Raji (cell line): ENCODE data around the gene QRICH1.

Experiments used
- POLR2A ChIP-seq: IDR thresholded peaks from 2 replicates; pipeline ENCODE4 v1.6.1; 2011; ENCODE audit warnings: low read depth, low read length, control low read depth; ENCODE audit not compliant: insufficient read depth

Gene QRICH1

DNA sequence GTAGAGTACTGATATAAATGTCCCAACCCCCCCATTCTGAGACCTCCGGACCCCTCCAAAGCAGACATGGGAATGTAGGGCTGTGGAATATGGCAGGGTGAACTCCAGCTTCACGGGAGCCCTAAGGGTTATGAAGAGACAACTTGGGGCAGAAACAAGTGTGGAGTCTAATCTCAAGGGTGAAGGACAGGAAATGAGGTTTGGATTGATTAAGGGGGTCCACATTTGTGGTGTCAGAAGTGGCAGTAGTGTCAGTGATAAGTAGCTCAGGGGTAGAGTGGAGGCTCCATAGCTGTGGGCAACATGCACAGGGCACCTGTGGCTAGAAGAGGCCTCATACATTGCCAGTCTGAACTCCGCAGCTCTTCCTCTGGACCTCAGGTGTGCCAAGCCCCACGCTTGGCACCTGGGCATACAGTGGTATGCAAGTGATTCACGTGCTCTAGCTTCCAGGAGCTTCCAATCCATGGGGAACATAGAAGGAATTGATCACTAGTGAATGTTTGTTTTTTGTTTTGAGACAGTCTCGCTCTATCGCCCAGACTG lies 108.0 kb downstream of the QRICH1 start:
- TF ChIP-seq POLR2A, result no peak

GRCh38 chr3:48984663-48985062 lies 109.2 kb downstream of the QRICH1 start:
- no peak for TF ChIP-seq POLR2A

DNA sequence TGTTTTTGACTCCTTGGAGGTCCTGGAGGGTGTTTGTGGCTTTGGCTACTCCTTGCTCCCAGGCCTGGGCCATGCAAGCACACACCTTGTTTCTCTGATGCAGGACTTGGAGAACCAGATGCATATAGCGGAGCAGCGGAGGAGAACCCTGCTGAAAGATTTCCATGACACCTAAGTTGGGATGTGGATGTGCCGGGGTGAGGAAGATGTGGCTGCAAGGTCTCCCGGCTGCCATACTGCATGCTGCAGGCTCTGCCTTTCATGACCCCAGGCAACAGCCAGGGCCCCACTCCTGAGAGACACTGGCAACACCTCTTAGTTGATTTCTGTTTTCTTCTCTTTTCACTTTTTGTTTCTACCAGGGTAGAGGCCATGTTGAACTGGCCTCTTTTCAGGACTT lies 110.8 kb downstream of the QRICH1 start:
- TF ChIP-seq POLR2A, result no peak

GRCh38 chr3:48982686-48983085 lies 111.2 kb downstream of the QRICH1 start:
- TF ChIP-seq POLR2A, result no peak

- TF ChIP-seq POLR2A, result no peak
Measured at GRCh38 chr3:48982016-48982415, 111.9 kb downstream of the QRICH1 start.

GRCh38 chr3:48980295-48980694 lies 113.6 kb downstream of the QRICH1 start:
- no peak for TF ChIP-seq POLR2A
